Stimulated activated CD4-positive, alpha-beta T cell treated with anti-CD3 and anti-CD28 coated beads, Interleukin-15, amount 100 ng/mL, for 1 hour (primary cell): ENCODE measurements around the gene GALNT17.

ENCODE experiments used
- DNase-seq, 2 donors: peaks; one replicate each; pipeline ENCODE4 v3.0.0-alpha.2; 2020; ENCODE audit warnings: low read depth in 1 of 2, low spot score in 1 of 2

The GALNT17 gene

DNA sequence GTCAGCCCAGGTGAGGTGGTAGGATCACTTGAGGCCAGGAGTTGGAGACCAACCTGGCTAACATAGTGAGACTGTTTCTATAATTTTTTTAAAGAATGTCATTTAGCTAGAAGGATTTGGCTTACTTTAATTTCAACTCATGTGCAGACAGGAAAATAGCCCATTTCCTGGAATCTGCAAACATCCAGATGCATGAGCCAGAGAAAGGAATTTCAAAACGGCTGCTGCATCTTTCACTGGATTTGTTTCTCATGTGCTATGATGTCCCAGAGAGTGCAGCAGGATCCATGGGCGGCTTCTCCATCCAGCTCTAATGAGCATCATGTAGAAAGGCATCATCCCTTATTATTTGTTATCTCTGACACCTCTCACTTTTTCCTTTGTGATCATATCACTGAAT is 149.3 kb downstream of the GALNT17 start:
- no peak for DNase-seq

DNA sequence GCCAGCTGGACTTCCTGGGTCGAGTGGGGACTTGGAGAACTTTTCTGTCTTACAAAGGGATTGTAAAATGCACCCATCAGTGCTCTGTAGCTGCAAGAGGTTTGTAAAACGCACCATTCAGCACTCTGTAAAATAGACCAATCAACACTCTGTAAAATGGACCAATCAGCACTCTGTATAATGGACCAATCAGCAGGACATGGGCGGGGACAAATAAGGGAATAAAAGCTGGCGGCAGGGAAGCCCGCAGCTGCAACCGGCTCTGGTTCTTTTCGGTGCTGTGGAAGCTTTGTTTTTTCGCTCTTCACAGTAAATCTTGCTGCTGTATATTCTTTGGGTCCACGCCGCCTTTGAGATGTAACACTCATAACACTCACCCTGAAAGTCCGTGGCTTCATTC is 151.9 kb downstream of the GALNT17 start:
- no peak for DNase-seq

GRCh38 chr7:71285571-71286145 is 153.7 kb downstream of the GALNT17 start:
- DNase-seq: no peak

GRCh38 chr7:71286336-71286735 is 154.4 kb downstream of the GALNT17 start:
- DNase-seq: no peak

GRCh38 chr7:71286924-71287323 is 155.0 kb downstream of the GALNT17 start:
- no peak for DNase-seq

DNA sequence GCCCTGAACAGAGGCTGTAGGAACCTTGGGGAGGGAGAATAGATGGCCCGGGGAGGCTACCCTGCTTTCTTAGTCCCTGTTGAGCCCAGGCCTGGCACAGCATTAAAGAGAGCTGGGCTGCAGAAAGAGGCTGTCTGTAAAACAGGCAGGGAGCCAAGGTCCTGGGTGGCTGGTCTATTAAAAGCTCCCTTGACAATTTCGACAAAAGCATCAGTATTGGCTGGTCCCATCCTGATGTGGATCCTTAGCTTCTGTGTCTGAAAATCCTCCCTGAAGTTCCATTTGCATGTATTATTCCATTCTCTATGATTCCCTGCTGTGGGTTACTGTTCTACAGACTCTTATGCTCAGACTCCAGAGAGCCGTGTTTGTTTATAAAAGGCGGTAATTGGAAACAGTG is 158.5 kb downstream of the GALNT17 start:
- no peak for DNase-seq

GRCh38 chr7:71298378-71298777 is 166.4 kb downstream of the GALNT17 start:
- no peak for DNase-seq

DNA sequence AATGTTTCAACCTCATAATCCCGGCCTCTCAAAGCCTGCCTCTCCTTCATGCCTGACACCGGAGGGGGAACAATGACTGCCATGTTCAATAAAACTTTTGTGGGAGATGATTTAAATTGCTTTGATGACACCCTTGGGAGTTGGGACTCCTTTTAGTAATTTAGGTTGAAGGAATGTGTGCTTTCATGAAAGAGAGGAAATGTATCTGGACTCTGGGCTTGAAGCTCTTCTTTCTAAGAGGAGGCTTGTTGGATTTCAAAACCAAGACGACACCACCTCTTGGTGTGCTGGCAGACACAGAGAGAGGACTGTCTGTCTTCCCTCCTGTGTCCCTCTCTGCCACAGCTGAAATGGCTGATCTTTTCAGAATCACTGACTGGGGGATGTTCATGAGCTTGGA is 168.1 kb downstream of the GALNT17 start:
- no peak for DNase-seq

DNA sequence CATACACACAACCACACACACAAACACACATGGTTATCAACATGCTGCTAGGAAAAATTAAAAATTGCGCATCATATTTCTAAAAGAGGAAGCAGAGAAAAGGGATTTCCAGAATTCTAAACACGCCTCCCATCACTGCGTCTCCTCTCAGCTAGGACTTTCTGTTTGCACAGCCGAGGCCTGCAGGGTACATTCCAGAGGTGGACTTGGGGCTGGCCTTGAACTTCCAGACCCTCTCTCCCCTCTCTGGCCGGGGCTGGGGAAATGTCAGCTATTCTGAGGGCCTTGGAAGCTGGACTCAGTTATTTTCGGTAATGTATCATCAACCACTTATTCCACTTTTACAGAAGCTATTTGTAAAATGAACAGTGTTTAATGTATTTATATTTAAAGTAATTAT is 168.7 kb downstream of the GALNT17 start:
- DNase-seq: no peak

GRCh38 chr7:71301167-71301566 is 169.2 kb downstream of the GALNT17 start:
- no peak for DNase-seq

DNA sequence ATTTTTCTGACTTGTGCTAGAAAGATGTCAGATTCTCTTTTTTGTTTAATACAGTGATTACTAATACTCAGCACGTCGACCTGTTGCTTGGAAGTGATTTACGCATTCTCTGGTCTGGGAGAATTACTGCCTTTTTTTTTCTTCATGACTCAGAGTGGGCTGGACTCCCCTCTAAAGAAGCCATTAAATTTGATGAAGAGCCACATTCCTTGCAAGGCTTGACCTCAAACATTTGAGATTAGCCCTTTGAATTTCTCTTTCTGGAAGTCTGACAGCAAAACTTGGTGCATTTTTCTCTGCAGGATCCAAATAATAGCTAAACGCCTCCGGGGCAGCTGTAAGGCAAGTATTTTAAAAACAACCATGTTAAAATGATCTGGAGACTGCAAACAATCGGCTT is 171.6 kb downstream of the GALNT17 start:
- DNase-seq: no peak

- no peak for DNase-seq
Observed at GRCh38 chr7:71308096-71308495, 176.2 kb downstream of the GALNT17 start.

DNA sequence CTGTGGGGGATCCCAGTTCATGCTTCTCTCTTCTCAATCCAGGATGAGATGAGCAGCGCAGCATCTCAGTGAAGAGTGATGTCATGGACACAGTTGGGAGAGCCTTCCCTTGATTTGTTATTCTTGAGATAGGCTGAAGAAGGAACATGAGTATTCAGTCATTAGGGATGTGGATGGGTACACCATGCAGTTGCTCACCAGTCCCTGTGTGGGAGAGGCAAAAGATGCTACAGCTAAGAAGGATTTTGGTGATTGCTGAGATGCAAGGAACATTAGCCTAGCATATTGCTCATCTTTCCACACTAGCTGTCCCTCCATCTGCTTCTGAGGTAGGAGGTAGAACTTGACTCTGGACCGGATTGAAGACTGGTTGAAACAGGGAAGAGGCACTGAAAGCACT is 179.6 kb downstream of the GALNT17 start:
- no peak for DNase-seq

GRCh38 chr7:71312755-71313490 is 181.0 kb downstream of the GALNT17 start:
- DNase-seq: no peak

GRCh38 chr7:71313553-71313952 is 181.6 kb downstream of the GALNT17 start:
- DNase-seq: no peak

- no peak for DNase-seq
Observed at GRCh38 chr7:71320916-71321315, 189.0 kb downstream of the GALNT17 start.

- no peak for DNase-seq
Observed at GRCh38 chr7:71322201-71322600, 190.3 kb downstream of the GALNT17 start.

DNA sequence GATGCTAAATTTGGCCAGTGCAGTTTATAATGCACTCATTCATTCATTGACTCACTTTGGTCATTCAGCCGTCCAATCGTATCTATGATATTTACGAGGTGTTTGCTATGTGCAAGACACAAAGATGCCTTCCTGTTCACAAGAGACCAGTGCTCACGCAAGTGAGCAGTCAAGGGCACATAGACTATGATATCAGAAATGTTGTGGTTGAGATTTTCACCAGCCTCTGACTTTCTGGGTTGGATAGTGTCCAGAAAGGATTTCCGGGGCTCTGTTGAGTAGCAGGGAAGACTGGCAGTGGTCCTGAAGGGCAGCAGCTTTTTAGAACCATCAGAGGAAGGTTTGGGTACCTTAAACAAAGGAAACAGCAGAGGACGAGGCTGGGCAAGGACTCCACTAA is 191.8 kb downstream of the GALNT17 start:
- no peak for DNase-seq

- no peak for DNase-seq
Observed at GRCh38 chr7:71325151-71325550, 193.2 kb downstream of the GALNT17 start.

DNA sequence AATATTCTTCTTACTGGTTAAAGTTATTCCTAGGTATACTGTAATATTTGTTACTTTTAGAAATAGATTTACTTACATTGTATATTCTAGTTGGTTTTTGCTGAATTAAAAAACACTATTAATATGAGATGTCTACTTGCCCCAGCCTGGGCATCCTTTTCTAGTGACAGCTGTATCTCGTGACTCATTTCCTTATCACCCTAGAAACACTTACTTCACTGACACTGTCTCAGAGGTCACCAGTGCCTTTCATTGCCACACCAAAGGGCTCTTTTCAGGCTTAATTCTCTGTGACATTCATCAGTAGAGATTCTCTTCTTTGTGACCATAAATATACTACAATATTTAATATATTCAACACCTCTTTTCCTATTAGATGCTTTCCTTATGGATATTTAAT is 194.7 kb downstream of the GALNT17 start:
- no peak for DNase-seq

DNA sequence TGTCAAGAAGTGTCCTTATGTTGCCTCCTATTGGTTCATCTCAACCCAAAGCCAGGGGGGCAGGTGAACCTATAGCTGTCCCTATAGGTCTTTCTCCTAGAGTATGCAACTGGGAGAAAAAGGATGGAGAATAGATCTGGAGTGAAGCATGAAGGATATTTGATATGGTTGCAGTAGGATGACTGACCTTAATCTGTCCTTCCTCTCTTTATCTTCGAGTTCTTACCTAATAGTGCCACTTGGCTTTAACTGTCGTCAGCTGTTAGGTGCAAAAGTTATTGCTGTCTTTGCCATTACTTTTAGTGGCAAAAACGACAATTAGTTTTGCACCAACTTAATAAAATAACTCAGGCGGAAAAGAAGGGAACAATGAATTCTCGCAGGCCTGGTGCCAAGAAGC is 196.0 kb downstream of the GALNT17 start:
- DNase-seq: no peak

GRCh38 chr7:71329030-71329660 is 197.2 kb downstream of the GALNT17 start:
- no peak for DNase-seq

GRCh38 chr7:71332207-71332606 is 200.3 kb downstream of the GALNT17 start:
- DNase-seq: no peak
